Adrenal gland (tissue), 12 donors: ENCODE results near the gene KCNMB2. TPM values are rescaled to one million over a fixed set of nuclear protein-coding genes. Genes with fewer than 3 reads are reported as not detected.

ENCODE experiments used
- DNase-seq, 7 donors: peaks; one replicate each; pipeline ENCODE4 v3.0.0-alpha.2; 2019 to 2020
- H3K27ac ChIP-seq, 5 donors: fragments of 200-600 bp; sonication (generic) in 4 of 5; 1 replicate in 3 of 5; 2 replicates in 2 of 5; pipeline versions ENCODE4 v1.5.1 to v1.8.0; 2016 to 2020; ENCODE audit warnings: mild to moderate bottlenecking in 1 of 5
- H3K27me3 ChIP-seq: fragments of 200-600 bp; 2 replicates; pipeline ENCODE4 v1.8.0; 2021
- H3K36me3 ChIP-seq, 2 donors: fragments of 200-600 bp; replicated peaks in 1 of 2; 1 replicate in 1 of 2; 2 replicates in 1 of 2; pipeline versions ENCODE4 v1.5.1 to v1.8.0; 2018 to 2022
- H3K4me1 ChIP-seq, 2 donors: fragments of 200-600 bp; replicated peaks in 1 of 2; 1 replicate in 1 of 2; 2 replicates in 1 of 2; pipeline versions ENCODE4 v1.5.1 to v1.8.0; 2018 to 2021
- H3K4me3 ChIP-seq, 4 donors: fragments of 200-600 bp; sonication (generic) in 3 of 4; one replicate each; pipeline ENCODE4 v1.5.1; 2016 to 2018
- H3K9me3 ChIP-seq, 3 donors: fragments of 200-600 bp; sonication (generic) in 1 of 3; replicated peaks in 1 of 3; 1 replicate in 2 of 3; 2 replicates in 1 of 3; pipeline versions ENCODE4 v1.5.1 to v1.8.0; 2016 to 2021
- POLR2A ChIP-seq, 2 donors: fragments of 450-650 bp; IDR thresholded peaks; one replicate each; pipeline ENCODE4 v1.6.1; 2017; ENCODE audit warnings: antibody characterized with exemption in 2 of 2, mild to moderate bottlenecking in 2 of 2, moderate library complexity in 1 of 2
- WGBS, 4 donors: extraction: QIAGEN DNeasy Blood & Tissue Kit in 2 of 4; methylation state at CpG; one replicate each; pipeline versions ENCODE4 v1.1.5 to v1.1.7; 2013 to 2017; 5-methylcytosine and 5-hydroxymethylcytosine counted together
- intact Hi-C, 2 donors: fragments of 100-400 bp; cut with DNase I; formaldehyde crosslinking; loops; one replicate each; pipeline versions ENCODE4 v1.14.1 to v1.15.0; 2022 to 2023
- polyA plus RNA-seq, 3 donors: library from polyadenylated mRNA; stranded (reverse); fragments of 200-250 nt in 2 of 3; fragments of 350-450 nt in 1 of 3; fragmentation: Illumina TruSeq in 1 of 3; extraction: RNeasy Lipid Tissue Mini Kit (QIAGEN cat#74804) in 1 of 3; gene quantifications; one replicate each; pipeline ENCODE4 v1.2.3, GENCODE V29; 2013 to 2014
- total RNA-seq, 9 donors: library from RNA; depleted of rRNA in 4 of 9; stranded (reverse); fragments of >200 nt in 4 of 9; fragments of 120-200 nt in 1 of 9; fragmentation: NEBNext Ultra II Directional in 1 of 9; extraction: Animal tissue kit (Norgen Biotek cat#: 25700) in 1 of 9; gene quantifications; one replicate each; pipeline versions ENCODE4 v1.1.0 to v1.2.4, GENCODE V29; 2013 to 2023
- TF ChIP-seq, protein P1 (sequence below), 6 experiments: fragments of 450-650 bp in 4 of 6; fragments of 200-600 bp in 2 of 6; sonication (generic) in 1 of 6; IDR thresholded peaks; 1 replicate in 5 of 6; 2 replicates in 1 of 6; pipeline versions ENCODE4 v1.5.1 to v1.8.0; 2016 to 2021; ENCODE audit warnings: antibody characterized with exemption in 6 of 6, mild to moderate bottlenecking in 2 of 6, moderate library complexity in 1 of 6
- donor health status: healthy with polysubstance abuse.
- donor health status: Bipolar disorder and iron deficiency.
- donor health status: DM: yes; HTN: yes; CAD: no.
- donor health status: DM: no; HTN: no; CAD: no.
- donor health status: DM: no; HTN: no; CAD: no.
- donor health status: DM: yes; HTN: yes; CAD: no.

KCNMB2 gene
- total and polyA plus RNA-seq, 12 donors, result 0.58 to 8.6 (median 2.9) TPM; not detected in 3

DNA sequence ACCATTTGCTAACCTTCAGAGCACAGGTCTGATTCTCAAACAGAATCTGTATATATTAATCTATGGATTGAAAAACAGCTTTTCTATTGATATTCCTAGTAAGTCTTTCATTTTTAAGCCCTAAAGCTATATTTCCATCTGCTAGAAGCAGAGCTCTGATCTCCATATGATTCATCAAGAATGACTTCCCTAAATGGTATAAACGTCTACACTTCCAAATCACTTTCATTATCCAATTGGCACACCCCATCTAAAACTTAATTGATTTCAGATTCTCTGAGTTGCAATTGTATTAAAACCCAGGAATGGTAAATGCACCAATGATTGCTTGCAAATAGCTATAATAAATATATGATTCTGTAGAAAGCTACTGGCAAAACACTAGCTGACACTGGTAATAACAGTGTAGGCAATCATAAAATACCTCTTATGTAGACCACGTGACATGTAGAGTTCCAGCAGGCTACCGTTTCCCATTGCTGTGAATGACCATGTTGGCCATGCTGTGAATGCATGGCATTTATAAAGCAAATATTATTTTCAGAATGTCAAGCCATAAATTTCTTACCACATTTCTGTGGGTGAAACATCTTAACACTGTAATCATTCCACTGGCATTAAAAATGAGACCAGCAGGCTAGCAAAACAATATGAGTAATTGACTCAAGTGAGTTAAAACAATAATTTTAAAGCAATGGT lies 309.3 kb downstream of the KCNMB2 start:
- H3K27ac ChIP-seq, result no peak overlapping the region
- H3K36me3 ChIP-seq, result no peaks in the 10 kb centered on the region
- DNase-seq, result no peak
- H3K4me1 ChIP-seq, result no peaks in the 10 kb centered on the region
- 66 to 74% (median 72%) methylated on average over 3 of the region's 3 CpGs for WGBS, 4 donors
- intact Hi-C loops, result no loop called here
- no peaks in the 10 kb centered on the region for H3K27me3 ChIP-seq
- no peaks in the 10 kb centered on the region for H3K9me3 ChIP-seq
- TF ChIP-seq, protein P1, sequence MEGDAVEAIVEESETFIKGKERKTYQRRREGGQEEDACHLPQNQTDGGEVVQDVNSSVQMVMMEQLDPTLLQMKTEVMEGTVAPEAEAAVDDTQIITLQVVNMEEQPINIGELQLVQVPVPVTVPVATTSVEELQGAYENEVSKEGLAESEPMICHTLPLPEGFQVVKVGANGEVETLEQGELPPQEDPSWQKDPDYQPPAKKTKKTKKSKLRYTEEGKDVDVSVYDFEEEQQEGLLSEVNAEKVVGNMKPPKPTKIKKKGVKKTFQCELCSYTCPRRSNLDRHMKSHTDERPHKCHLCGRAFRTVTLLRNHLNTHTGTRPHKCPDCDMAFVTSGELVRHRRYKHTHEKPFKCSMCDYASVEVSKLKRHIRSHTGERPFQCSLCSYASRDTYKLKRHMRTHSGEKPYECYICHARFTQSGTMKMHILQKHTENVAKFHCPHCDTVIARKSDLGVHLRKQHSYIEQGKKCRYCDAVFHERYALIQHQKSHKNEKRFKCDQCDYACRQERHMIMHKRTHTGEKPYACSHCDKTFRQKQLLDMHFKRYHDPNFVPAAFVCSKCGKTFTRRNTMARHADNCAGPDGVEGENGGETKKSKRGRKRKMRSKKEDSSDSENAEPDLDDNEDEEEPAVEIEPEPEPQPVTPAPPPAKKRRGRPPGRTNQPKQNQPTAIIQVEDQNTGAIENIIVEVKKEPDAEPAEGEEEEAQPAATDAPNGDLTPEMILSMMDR (IDR thresholded peaks at IDR 0.05), result no peak
- TF ChIP-seq POLR2A (IDR thresholded peaks at IDR 0.05), result no peak
- no peak overlapping the region for H3K4me3 ChIP-seq

DNA sequence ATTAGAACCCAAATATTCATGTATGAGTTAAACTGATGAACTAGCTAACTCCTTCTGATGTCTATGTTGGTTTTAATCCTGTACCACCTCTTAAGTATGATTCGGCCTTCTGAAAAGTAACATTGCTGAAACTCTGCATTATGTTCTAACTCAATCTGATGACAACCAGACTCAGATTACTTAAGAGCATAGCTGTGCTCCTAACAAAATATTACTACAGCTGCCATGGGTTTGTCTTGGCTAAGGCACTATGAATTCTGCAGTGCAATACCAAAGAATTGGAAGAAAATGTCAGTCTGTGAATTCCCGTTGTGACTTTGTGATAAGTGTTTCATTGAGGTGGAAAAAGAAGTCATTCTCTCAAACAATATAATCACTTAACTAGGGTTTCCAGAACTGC lies 311.0 kb downstream of the KCNMB2 start:
- Histone ChIP-seq H3K4me1 (no peaks in the 10 kb centered on the region), H3K4me3 (no peak overlapping the region), H3K36me3 (no peaks in the 10 kb centered on the region), H3K9me3 (no peaks in the 10 kb centered on the region), H3K27me3 (no peaks in the 10 kb centered on the region), H3K27ac (no peak overlapping the region)
- DNase-seq, result no peak
- intact Hi-C loops, result no loop called here
- no peak for TF ChIP-seq POLR2A (IDR thresholded peaks at IDR 0.05)
- TF ChIP-seq, protein P1 (IDR thresholded peaks at IDR 0.05), result no peak
- WGBS, 4 donors, result 56 to 60% (median 60%) methylated on average over 2 of the region's 2 CpGs

- TF ChIP-seq, protein P1 (IDR thresholded peaks at IDR 0.05), result no peak
- no peak for TF ChIP-seq POLR2A (IDR thresholded peaks at IDR 0.05)
- no peak for DNase-seq
- 46 to 59% (median 51%) methylated on average over 4 of the region's 4 CpGs for WGBS, 4 donors
- Histone ChIP-seq H3K4me3 (no peak overlapping the region), H3K36me3 (no peaks in the 10 kb centered on the region), H3K27ac (no peak overlapping the region), H3K4me1 (no peaks in the 10 kb centered on the region), H3K27me3 (no peaks in the 10 kb centered on the region), H3K9me3 (no peaks in the 10 kb centered on the region)
- intact Hi-C loops, result no loop called here
Measured at GRCh38 chr3:178849199-178849910, 313.1 kb downstream of the KCNMB2 start.

- Histone ChIP-seq H3K4me3 (no peak overlapping the region), H3K27me3 (no peaks in the 10 kb centered on the region), H3K27ac (no peak overlapping the region), H3K4me1 (no peaks in the 10 kb centered on the region), H3K36me3 (no peaks in the 10 kb centered on the region), H3K9me3 (no peaks in the 10 kb centered on the region)
- TF ChIP-seq, protein P1 (IDR thresholded peaks at IDR 0.05), result no peak
- no peak for TF ChIP-seq POLR2A (IDR thresholded peaks at IDR 0.05)
- no peak for DNase-seq
- WGBS, 4 donors, result 74 to 89% (median 81%) methylated on average over 8 of the region's 8 CpGs
- intact Hi-C loops, result no loop called here
Measured at GRCh38 chr3:178850450-178851190, 314.4 kb downstream of the KCNMB2 start.
